Ectodermal cell (in vitro differentiated cells): ENCODE results near the gene ZNRF1.

ENCODE experiments used
- H3K27ac ChIP-seq: 2 replicates; pipeline ENCODE4 v1.7.0; 2013; ENCODE audit warnings: mild to moderate bottlenecking, low read depth, low read length; ENCODE audit not compliant: insufficient read depth, poor library complexity, severe bottlenecking
- H3K27me3 ChIP-seq: 2 replicates; pipeline ENCODE4 v1.7.0; 2013; ENCODE audit warnings: mild to moderate bottlenecking, low read length; ENCODE audit not compliant: insufficient read depth, control insufficient read depth, poor library complexity, severe bottlenecking
- H3K36me3 ChIP-seq: one replicate; pipeline ENCODE4 v1.7.0; 2013; ENCODE audit warnings: low read length; ENCODE audit not compliant: control insufficient read depth, insufficient read depth
- H3K4me1 ChIP-seq: one replicate; pipeline ENCODE4 v1.7.0; 2013; ENCODE audit warnings: low read length; ENCODE audit not compliant: control insufficient read depth, insufficient read depth
- H3K4me3 ChIP-seq: 2 replicates; pipeline ENCODE4 v1.7.0; 2013; ENCODE audit warnings: low read depth, low read length, control low read depth; ENCODE audit not compliant: insufficient read depth
- H3K9me3 ChIP-seq: 2 replicates; pipeline ENCODE4 v1.7.0; 2013; ENCODE audit warnings: mild to moderate bottlenecking, low read length, moderate library complexity; ENCODE audit not compliant: control insufficient read depth
- WGBS, 2 experiments: methylation state at CpG; one replicate each; pipeline ENCODE4 v1.1.7; 2013; ENCODE audit warnings: missing lambda C conversion rate in 2 of 2; 5-methylcytosine and 5-hydroxymethylcytosine counted together

Gene ZNRF1

DNA sequence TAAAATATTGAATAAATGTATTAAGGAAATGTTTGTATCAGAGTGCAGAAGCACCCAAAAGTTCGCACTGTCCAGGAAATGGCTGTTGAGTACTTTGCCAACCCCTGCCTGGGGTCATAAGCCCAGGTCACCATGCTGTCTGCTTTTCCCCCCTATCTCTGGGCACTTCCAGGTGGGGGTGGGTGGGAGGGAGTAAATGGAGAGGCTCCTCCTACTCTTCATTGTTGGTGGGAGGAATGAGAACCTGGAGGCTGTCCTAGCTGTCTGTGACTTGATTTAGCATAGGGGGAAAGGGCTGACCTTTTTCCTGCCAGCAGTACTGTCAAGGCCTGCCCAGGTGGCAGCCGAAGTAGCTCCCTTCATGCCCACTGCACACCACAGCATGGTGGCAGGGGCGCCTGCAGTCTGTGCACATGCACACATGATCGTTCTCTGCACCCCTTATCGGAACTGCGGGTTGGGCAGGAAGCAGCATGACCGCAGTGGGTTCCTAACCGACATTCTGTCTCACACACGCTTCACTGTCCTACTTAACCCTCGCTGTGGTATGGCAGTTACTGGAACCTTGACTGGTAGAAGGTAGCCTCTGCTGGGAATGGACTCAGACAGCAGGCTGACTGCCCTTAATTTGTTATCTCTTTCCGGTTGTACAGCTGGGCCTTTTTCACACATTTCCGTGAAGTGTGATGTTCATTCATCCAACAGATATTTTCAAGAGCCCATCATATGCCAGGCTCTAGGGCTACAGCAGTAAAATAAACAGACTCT lies 76.3 kb downstream of the ZNRF1 start:
- Histone ChIP-seq H3K36me3 (no peaks in the 10 kb centered on the region), H3K4me3 (no peak overlapping the region), H3K27me3 (no peaks in the 10 kb centered on the region), H3K27ac (no peak overlapping the region), H3K9me3 (no peaks in the 10 kb centered on the region), H3K4me1 (peaks cover 10% of the 10 kb centered on the region)
- WGBS, 2 experiments, result 92 to 95% methylated on average over 12 of the region's 12 CpGs

DNA sequence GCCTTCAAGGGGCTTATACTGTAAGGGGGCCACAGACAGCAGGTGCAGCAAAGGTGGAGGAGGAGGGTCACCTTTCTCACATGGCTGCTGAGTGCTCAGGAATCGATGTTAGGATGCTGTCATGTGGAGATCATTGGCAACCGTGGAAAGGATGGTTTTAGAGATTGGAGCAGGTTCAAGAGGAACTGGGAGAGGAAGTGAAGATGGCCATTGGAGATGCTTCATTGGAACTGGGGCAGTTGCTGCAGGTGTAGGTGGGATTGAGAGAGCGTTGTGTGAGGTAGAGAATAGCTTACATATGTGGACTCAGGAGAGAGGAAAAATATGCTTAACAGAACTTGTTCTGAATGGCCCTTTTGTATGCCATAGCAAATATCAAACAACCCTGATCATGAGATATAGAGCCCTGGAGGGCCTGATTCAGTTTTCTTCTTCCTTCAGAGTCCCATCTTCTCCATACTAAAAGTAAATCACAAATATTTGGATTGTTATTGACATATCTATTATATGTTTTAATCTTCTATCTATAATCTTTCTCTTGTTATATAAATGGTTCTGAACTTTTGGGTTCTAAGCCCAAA lies 77.0 kb downstream of the ZNRF1 start:
- Histone ChIP-seq H3K27me3 (no peaks in the 10 kb centered on the region), H3K4me1 (peaks cover 10% of the 10 kb centered on the region), H3K9me3 (no peaks in the 10 kb centered on the region), H3K36me3 (no peaks in the 10 kb centered on the region), H3K4me3 (no peak overlapping the region), H3K27ac (no peak overlapping the region)
- 93 to 95% methylated on average over 3 of the region's 3 CpGs for WGBS, 2 experiments

DNA sequence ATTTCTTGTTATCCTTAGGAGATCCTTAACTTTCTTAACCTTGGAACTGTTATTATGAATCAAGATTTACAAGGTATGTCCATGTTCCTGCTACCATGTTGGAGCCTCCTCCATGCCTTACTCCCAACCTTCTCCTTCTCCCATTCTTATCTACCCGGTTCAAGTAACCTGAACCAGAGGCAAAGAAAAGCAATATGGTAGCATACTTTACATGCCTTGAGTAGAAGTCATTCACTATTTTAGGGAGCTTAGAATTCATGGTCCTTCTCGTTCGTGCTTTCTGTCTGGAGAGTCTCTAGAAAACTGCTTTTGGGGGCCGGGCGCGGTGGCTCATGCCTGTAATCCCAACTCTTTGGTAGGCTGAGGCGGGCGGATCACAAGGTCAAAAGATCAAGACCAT lies 80.1 kb downstream of the ZNRF1 start:
- no peaks in the 10 kb centered on the region for H3K36me3 ChIP-seq
- 90 to 91% methylated on average over 8 of the region's 8 CpGs for WGBS, 2 experiments
- H3K9me3 ChIP-seq, result no peaks in the 10 kb centered on the region
- no peaks in the 10 kb centered on the region for H3K27me3 ChIP-seq
- H3K4me1 ChIP-seq, result peaks cover 2% of the 10 kb centered on the region
- no peak overlapping the region for H3K4me3 ChIP-seq
- H3K27ac ChIP-seq, result no peak overlapping the region

DNA sequence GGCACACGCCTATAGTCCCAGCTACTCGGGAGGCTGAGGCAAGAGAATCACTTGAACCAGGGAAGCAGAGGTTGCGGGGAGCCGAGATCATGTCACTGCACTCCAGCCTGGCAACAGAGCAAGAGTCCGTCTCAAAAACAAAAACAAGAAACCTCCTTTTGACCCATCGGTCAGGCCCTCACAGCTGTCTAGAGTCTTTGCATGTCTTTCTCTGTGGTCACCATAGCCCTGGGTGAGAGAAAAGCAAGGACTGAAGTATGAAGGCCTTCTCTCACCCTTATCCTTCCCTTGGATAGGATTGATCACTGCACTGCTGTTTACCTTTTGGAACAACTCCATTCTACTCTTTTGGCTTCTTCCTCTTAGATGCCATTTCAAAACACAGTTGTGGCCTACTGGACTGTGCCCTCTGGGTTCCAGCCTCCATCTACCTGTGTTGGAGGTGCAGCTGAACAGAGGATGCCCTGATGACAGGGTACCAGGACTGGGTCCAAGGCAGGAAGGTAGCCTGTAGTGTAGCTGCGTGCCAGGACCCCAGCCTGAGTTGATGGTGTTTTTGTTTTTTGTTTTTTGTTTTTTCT lies 80.6 kb downstream of the ZNRF1 start:
- Histone ChIP-seq H3K36me3 (no peaks in the 10 kb centered on the region), H3K9me3 (no peaks in the 10 kb centered on the region), H3K27me3 (no peaks in the 10 kb centered on the region), H3K4me1 (peaks cover 3% of the 10 kb centered on the region), H3K27ac (no peak overlapping the region), H3K4me3 (no peak overlapping the region)
- WGBS, 2 experiments, result 91 to 93% methylated on average over 7 of the region's 7 CpGs

DNA sequence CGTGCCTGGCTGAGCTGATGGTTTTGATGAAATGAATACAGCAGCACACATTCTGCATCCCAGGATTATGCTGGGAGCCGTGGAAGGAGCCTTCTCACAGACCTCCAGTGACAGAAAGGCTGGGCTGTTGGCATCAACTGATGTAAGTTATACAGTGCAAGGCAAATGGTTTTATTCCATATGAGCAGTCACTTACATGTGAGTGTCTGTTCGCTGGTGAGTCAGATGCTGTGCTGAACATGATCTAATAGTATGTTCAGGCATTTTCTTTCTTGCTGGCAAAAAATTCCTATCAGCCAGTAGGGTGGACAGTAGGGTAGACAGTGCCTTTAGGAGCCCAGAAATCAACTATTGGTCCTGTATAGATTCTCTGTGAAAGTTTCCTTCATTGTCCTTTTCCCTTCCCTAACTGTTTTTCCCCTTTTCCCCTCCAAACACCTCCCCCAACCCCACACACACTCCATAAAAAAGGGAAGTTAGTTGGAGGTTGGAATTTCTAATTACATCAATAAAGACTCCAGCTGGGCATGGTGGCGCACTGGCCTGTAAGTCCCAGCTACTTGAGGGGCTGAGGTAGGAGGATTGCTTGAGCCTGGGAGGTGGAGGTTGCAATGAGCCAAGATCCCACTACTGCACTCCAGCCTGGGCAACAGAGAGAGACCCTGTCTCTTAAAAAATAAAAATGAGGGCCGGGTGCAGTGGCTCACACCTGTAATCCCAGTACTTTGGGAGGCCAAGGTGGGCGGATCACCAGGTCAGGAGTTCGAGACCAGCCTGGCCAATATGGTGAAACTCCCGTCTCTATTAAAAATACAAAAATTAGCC lies 81.6 kb downstream of the ZNRF1 start:
- Histone ChIP-seq H3K27ac (no peak overlapping the region), H3K4me3 (no peak overlapping the region), H3K36me3 (no peaks in the 10 kb centered on the region), H3K27me3 (no peaks in the 10 kb centered on the region), H3K4me1 (peaks cover 6% of the 10 kb centered on the region), H3K9me3 (no peaks in the 10 kb centered on the region)
- 90% methylated on average over 8 of the region's 8 CpGs for WGBS, 2 experiments

DNA sequence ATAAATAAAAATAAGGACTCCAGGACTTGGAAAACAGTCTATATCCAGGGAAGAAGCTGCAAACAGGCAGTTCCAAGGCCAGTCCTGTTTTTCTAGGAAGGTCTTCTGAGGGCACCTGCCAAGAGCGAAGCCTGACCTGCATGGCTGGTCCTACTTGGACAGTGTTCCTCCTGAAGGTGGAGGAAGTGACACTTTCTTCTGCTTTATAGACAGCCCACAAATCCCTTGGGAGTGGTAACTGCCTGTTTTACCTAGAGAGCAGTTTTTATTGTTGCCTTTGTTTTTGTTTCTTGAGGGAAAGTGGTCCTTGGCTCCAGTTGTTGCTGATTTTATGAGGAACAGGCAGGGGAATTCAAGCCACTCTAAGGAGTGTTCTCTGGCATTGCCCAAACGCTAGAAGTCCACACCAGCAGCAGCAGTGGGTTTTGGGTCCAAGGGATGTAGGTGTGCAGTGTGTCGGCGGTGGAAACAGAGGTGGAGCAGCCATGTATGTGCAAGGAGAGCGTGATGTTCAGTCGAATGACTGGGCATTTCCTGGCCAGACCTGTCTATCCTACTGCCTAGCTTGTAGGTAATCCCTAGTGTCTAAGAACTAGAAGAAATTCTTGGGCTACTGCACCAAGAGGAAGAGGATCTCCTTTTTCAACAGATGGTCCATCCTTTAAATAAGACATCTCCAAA lies 82.5 kb downstream of the ZNRF1 start:
- Histone ChIP-seq H3K36me3 (no peaks in the 10 kb centered on the region), H3K9me3 (no peaks in the 10 kb centered on the region), H3K27ac (no peak overlapping the region), H3K4me3 (no peak overlapping the region), H3K27me3 (no peaks in the 10 kb centered on the region), H3K4me1 (peaks cover 6% of the 10 kb centered on the region)
- WGBS, 2 experiments, result 95 to 97% methylated on average over 6 of the region's 6 CpGs

DNA sequence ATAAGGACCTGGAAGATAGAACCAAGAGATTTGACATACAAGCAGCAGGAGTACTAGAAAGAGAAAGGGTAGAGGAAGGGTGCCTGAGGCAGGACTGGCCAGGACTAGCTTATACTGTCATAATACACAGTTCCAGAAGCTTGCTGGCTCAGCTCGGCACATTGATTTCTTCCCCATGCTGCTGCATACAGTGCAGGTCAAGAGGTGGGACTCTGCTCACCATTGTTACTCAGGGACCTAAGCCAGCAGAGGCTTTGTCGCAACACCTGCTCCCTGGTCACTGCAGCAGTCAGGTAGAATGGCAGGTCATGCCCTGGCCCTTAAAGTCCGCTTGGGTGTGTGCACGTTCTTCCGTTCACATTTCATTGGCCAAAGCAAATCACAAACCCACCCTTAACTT lies 85.0 kb downstream of the ZNRF1 start:
- no peak overlapping the region for H3K4me3 ChIP-seq
- WGBS, 2 experiments, result 95 to 97% methylated on average over 5 of the region's 5 CpGs
- no peak overlapping the region for H3K27ac ChIP-seq
- no peaks in the 10 kb centered on the region for H3K27me3 ChIP-seq
- H3K4me1 ChIP-seq, result peaks cover 12% of the 10 kb centered on the region
- no peaks in the 10 kb centered on the region for H3K36me3 ChIP-seq
- no peaks in the 10 kb centered on the region for H3K9me3 ChIP-seq

DNA sequence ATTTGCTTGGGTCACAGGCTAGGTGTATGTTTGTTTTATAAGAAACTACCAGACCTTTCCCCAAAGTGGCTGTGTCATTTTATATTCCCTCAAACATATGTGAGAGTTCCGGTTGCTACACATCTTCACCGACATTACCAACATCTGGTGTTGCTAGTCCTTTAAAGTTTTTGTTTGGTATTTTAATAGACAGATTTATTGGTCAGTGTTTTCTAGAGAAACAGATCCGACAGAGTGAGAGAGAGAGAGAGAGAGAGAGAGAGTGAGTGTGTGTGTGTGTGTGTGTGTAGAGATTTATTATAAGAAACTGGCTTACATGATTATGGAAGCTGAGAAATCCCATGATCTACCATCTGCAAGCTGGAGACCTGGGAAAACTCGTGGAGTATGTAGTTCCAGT lies 86.7 kb downstream of the ZNRF1 start:
- H3K27ac ChIP-seq, result no peak overlapping the region
- 91 to 96% methylated on average over 2 to 3 of the region's 4 CpGs for WGBS, 2 experiments
- H3K4me1 ChIP-seq, result peaks cover 12% of the 10 kb centered on the region
- no peaks in the 10 kb centered on the region for H3K9me3 ChIP-seq
- H3K27me3 ChIP-seq, result no peaks in the 10 kb centered on the region
- no peaks in the 10 kb centered on the region for H3K36me3 ChIP-seq
- H3K4me3 ChIP-seq, result no peak overlapping the region

DNA sequence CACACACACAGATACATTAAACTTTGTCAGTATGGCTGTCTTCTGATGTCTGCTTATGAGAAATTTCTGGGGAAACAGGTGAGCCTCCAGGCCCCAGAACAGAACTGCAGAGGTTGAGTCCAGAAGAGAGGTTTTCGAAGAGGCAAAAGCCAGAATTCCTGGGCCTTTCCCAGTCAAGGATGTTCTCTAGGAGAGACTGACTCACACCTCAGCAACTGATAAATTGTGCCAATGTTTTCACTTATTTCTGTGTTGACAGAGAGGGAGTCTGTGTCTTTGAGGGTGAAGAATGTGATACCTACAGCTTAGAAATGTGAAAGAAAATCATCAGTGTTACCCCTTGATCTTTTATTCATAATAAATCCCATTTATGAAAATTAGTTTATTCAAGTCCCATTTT lies 87.5 kb downstream of the ZNRF1 start:
- Histone ChIP-seq H3K4me1 (peaks cover 12% of the 10 kb centered on the region), H3K9me3 (no peaks in the 10 kb centered on the region), H3K27me3 (no peaks in the 10 kb centered on the region), H3K4me3 (no peak overlapping the region), H3K27ac (no peak overlapping the region), H3K36me3 (no peaks in the 10 kb centered on the region)
- WGBS, 2 experiments, result 98 to 100% methylated on average over 1 of the region's 1 CpG
